ENCODE measurements around the gene ZNF526. TPM values are rescaled to one million over a fixed set of nuclear protein-coding genes. Genes with fewer than 3 reads are reported as not detected.

The ZNF526 gene
- total and polyA plus RNA-seq, 9 of the 15 experiments (the other 6 are each of a cell fraction or from before 2014, with no cell fraction given) = 1.3 to 17.9 (median 6.2) TPM

DNA sequence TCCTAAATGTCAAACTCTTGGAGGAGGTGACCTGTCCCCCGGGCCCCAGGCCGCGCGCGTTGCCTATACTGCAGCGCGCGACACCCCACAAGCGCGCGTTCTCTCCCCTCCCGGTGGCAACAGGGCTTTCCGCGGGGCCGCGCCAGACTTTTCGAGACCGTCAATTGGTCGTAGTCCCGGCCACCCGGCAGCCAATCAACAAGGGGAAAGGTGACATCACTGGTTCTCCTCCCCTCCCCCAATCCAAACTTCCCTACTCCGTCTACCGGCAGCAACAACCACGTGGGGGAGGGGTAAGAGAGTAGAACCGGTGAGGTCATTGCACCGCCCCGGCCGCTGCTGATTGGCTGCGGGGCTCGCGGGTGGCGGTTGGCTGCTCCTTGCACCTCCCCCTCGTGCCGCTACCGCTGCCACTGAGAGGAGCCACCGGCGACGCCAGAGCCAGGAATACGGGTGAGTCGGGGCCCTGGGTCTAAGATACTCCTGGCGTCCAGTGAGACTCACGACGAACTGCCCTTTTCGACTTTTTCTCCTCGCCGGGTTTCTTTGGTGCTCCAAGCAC, 48.1 kb downstream of the ZNF526 start (continued):
- no peak for TF ChIP-seq POLR2AphosphoS2 (IDR thresholded peaks at IDR 0.05; ENCODE audit: low read length)
- no peak for TF ChIP-seq KLF16 (IDR thresholded peaks at IDR 0.05)
- TF ChIP-seq SOX6 (IDR thresholded peaks at IDR 0.05) = 0 out of 2 replicates have a peak, but pooled peaks have one; percentile 48
- TF ChIP-seq PHB (CRISPR knock-in tag; IDR thresholded peaks at IDR 0.05) = no peak
- TF ChIP-seq STAT5A (IDR thresholded peaks at IDR 0.05; ENCODE audit: borderline replicate concordance, low read length) = no peak; the same call in 1 of the 2 replicates
- TF ChIP-seq, protein P1, sequence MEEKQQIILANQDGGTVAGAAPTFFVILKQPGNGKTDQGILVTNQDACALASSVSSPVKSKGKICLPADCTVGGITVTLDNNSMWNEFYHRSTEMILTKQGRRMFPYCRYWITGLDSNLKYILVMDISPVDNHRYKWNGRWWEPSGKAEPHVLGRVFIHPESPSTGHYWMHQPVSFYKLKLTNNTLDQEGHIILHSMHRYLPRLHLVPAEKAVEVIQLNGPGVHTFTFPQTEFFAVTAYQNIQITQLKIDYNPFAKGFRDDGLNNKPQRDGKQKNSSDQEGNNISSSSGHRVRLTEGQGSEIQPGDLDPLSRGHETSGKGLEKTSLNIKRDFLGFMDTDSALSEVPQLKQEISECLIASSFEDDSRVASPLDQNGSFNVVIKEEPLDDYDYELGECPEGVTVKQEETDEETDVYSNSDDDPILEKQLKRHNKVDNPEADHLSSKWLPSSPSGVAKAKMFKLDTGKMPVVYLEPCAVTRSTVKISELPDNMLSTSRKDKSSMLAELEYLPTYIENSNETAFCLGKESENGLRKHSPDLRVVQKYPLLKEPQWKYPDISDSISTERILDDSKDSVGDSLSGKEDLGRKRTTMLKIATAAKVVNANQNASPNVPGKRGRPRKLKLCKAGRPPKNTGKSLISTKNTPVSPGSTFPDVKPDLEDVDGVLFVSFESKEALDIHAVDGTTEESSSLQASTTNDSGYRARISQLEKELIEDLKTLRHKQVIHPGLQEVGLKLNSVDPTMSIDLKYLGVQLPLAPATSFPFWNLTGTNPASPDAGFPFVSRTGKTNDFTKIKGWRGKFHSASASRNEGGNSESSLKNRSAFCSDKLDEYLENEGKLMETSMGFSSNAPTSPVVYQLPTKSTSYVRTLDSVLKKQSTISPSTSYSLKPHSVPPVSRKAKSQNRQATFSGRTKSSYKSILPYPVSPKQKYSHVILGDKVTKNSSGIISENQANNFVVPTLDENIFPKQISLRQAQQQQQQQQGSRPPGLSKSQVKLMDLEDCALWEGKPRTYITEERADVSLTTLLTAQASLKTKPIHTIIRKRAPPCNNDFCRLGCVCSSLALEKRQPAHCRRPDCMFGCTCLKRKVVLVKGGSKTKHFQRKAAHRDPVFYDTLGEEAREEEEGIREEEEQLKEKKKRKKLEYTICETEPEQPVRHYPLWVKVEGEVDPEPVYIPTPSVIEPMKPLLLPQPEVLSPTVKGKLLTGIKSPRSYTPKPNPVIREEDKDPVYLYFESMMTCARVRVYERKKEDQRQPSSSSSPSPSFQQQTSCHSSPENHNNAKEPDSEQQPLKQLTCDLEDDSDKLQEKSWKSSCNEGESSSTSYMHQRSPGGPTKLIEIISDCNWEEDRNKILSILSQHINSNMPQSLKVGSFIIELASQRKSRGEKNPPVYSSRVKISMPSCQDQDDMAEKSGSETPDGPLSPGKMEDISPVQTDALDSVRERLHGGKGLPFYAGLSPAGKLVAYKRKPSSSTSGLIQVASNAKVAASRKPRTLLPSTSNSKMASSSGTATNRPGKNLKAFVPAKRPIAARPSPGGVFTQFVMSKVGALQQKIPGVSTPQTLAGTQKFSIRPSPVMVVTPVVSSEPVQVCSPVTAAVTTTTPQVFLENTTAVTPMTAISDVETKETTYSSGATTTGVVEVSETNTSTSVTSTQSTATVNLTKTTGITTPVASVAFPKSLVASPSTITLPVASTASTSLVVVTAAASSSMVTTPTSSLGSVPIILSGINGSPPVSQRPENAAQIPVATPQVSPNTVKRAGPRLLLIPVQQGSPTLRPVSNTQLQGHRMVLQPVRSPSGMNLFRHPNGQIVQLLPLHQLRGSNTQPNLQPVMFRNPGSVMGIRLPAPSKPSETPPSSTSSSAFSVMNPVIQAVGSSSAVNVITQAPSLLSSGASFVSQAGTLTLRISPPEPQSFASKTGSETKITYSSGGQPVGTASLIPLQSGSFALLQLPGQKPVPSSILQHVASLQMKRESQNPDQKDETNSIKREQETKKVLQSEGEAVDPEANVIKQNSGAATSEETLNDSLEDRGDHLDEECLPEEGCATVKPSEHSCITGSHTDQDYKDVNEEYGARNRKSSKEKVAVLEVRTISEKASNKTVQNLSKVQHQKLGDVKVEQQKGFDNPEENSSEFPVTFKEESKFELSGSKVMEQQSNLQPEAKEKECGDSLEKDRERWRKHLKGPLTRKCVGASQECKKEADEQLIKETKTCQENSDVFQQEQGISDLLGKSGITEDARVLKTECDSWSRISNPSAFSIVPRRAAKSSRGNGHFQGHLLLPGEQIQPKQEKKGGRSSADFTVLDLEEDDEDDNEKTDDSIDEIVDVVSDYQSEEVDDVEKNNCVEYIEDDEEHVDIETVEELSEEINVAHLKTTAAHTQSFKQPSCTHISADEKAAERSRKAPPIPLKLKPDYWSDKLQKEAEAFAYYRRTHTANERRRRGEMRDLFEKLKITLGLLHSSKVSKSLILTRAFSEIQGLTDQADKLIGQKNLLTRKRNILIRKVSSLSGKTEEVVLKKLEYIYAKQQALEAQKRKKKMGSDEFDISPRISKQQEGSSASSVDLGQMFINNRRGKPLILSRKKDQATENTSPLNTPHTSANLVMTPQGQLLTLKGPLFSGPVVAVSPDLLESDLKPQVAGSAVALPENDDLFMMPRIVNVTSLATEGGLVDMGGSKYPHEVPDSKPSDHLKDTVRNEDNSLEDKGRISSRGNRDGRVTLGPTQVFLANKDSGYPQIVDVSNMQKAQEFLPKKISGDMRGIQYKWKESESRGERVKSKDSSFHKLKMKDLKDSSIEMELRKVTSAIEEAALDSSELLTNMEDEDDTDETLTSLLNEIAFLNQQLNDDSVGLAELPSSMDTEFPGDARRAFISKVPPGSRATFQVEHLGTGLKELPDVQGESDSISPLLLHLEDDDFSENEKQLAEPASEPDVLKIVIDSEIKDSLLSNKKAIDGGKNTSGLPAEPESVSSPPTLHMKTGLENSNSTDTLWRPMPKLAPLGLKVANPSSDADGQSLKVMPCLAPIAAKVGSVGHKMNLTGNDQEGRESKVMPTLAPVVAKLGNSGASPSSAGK (IDR thresholded peaks at IDR 0.05) = no peak
- no peak for TF ChIP-seq FUS (optimal IDR thresholded peaks at IDR 0.05; ENCODE audit: low read depth, low read length)
- no peak for TF ChIP-seq SNIP1 (IDR thresholded peaks at IDR 0.05; ENCODE audit: low read depth)
- TF ChIP-seq GABPB2 (CRISPR knock-in tag; conservative IDR thresholded peaks at IDR 0.05) = no peak
- TF ChIP-seq, protein P2, sequence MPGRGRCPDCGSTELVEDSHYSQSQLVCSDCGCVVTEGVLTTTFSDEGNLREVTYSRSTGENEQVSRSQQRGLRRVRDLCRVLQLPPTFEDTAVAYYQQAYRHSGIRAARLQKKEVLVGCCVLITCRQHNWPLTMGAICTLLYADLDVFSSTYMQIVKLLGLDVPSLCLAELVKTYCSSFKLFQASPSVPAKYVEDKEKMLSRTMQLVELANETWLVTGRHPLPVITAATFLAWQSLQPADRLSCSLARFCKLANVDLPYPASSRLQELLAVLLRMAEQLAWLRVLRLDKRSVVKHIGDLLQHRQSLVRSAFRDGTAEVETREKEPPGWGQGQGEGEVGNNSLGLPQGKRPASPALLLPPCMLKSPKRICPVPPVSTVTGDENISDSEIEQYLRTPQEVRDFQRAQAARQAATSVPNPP (IDR thresholded peaks at IDR 0.05; ENCODE audit: borderline replicate concordance, insufficient read depth, insufficient read length) = no peak
- no peak for TF ChIP-seq PYGO2 (tag; IDR thresholded peaks at IDR 0.05)
- TF ChIP-seq POLR2AphosphoS5 (IDR thresholded peaks at IDR 0.05; ENCODE audit: control insufficient read depth, insufficient read depth, low read depth, low read length) = peak; percentile 14; the same call in 1 of the 2 replicates
- TF ChIP-seq, protein P3, sequence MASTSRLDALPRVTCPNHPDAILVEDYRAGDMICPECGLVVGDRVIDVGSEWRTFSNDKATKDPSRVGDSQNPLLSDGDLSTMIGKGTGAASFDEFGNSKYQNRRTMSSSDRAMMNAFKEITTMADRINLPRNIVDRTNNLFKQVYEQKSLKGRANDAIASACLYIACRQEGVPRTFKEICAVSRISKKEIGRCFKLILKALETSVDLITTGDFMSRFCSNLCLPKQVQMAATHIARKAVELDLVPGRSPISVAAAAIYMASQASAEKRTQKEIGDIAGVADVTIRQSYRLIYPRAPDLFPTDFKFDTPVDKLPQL (IDR thresholded peaks at IDR 0.05; ENCODE audit: extremely low read depth, insufficient read length) = no peak
- peak; percentile 54; the same call in 1 of the 2 replicates for TF ChIP-seq PHF8 (IDR thresholded peaks at IDR 0.05; ENCODE audit: borderline replicate concordance, low read length)
- TF ChIP-seq XRCC5 (IDR thresholded peaks at IDR 0.05; ENCODE audit: low read depth, low read length) = 0 out of 2 replicates have a peak, but pooled peaks have one; percentile 27

Data from K562 (cell line).